Mesothelial cell of epicardium (in vitro differentiated cells): ENCODE data around the gene AGBL4. TPM values are rescaled to one million over a fixed set of nuclear protein-coding genes. Genes with fewer than 3 reads are reported as not detected.

Source experiments
- DNase-seq, 2 experiments: peaks; one replicate each; pipeline ENCODE4 v3.0.0; 2021; ENCODE audit warnings: low spot score in 2 of 2; ENCODE audit not compliant: unreplicated experiment in 2 of 2
- H3K27ac Mint-ChIP-seq: 2 replicates; pipeline ENCODE4 v1.8.0; 2021; ENCODE audit warnings: mixed read lengths
- H3K27me3 Mint-ChIP-seq: 2 replicates; pipeline ENCODE4 v1.8.0; 2021; ENCODE audit warnings: low read depth, mixed read lengths
- H3K36me3 Mint-ChIP-seq: 2 replicates; pipeline ENCODE4 v1.8.0; 2021; ENCODE audit warnings: mixed read lengths
- H3K4me1 Mint-ChIP-seq: 2 replicates; pipeline ENCODE4 v1.8.0; 2021; ENCODE audit warnings: mixed read lengths
- H3K4me3 Mint-ChIP-seq: 2 replicates; pipeline ENCODE4 v1.8.0; 2021; ENCODE audit warnings: mild to moderate bottlenecking, moderate library complexity, mixed read lengths
- H3K9me3 Mint-ChIP-seq: 2 replicates; pipeline ENCODE4 v1.8.0; 2021; ENCODE audit warnings: mixed read lengths
- total RNA-seq: library from RNA; stranded (reverse); gene quantifications from 3 replicates; pipeline ENCODE4 v1.2.1, GENCODE V29; 2021
- TF ChIP-seq, protein P1 (sequence below): fragments of 200-600 bp; sonication (generic); IDR thresholded peaks from one replicate; pipeline ENCODE4 v1.5.0; 2021; ENCODE audit warnings: antibody characterized with exemption; ENCODE audit not compliant: unreplicated experiment

Gene AGBL4
- total RNA-seq, 1 donor from 2014 or later, result 0.42 TPM

DNA sequence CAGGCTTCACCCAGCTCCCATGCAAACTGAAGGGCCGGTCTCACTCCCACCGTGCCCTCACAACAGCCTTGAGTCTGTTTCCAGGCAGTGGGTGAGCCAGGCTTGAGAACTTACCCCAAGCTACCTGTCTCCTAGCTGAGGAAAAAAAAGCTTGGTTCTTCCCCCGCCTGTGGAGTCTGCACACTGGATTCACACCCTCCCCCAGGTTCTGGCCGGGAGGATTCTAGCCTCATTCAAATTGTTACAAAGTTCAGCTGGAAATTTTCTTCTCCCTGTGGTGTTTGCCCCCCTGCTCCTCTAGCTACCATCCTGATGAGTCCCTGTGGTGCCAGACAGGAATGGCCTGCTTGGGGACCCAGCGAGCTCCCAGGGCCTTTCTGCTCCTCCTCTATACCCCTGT lies 471.7 kb downstream of the AGBL4 start:
- Mint-ChIP-seq H3K4me3 (no peak overlapping the region), H3K27me3 (no peaks in the 10 kb centered on the region), H3K36me3 (peaks cover 4% of the 10 kb centered on the region), H3K27ac (no peak overlapping the region), H3K4me1 (no peaks in the 10 kb centered on the region), H3K9me3 (peaks cover 72% of the 10 kb centered on the region)
- no peak for DNase-seq
- TF ChIP-seq, protein P1, sequence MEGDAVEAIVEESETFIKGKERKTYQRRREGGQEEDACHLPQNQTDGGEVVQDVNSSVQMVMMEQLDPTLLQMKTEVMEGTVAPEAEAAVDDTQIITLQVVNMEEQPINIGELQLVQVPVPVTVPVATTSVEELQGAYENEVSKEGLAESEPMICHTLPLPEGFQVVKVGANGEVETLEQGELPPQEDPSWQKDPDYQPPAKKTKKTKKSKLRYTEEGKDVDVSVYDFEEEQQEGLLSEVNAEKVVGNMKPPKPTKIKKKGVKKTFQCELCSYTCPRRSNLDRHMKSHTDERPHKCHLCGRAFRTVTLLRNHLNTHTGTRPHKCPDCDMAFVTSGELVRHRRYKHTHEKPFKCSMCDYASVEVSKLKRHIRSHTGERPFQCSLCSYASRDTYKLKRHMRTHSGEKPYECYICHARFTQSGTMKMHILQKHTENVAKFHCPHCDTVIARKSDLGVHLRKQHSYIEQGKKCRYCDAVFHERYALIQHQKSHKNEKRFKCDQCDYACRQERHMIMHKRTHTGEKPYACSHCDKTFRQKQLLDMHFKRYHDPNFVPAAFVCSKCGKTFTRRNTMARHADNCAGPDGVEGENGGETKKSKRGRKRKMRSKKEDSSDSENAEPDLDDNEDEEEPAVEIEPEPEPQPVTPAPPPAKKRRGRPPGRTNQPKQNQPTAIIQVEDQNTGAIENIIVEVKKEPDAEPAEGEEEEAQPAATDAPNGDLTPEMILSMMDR, result no peak

DNA sequence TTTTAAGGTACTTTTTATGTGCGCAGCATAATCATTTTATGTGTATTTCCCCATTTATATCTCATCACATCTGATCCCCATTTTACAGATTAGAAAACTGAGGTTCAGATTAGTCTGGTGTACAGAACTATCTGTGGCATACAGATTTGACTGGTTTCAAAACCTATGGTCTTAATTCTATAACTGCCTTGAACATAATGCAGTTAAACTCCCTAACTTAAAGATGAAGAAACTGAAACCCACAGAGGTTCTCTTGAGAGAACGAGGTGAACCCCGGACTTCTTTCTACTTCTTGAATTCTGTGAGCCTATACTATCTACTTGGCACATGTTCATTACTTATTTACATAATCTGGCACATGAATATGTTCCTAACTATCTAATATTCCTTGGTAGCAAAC lies 479.1 kb downstream of the AGBL4 start:
- no peaks in the 10 kb centered on the region for H3K4me1 Mint-ChIP-seq
- H3K36me3 Mint-ChIP-seq, result peaks cover 8% of the 10 kb centered on the region
- H3K9me3 Mint-ChIP-seq, result peaks cover 76% of the 10 kb centered on the region
- H3K4me3 Mint-ChIP-seq, result no peak overlapping the region
- DNase-seq, result no peak
- H3K27me3 Mint-ChIP-seq, result no peaks in the 10 kb centered on the region
- TF ChIP-seq, protein P1, result no peak
- no peak overlapping the region for H3K27ac Mint-ChIP-seq

DNA sequence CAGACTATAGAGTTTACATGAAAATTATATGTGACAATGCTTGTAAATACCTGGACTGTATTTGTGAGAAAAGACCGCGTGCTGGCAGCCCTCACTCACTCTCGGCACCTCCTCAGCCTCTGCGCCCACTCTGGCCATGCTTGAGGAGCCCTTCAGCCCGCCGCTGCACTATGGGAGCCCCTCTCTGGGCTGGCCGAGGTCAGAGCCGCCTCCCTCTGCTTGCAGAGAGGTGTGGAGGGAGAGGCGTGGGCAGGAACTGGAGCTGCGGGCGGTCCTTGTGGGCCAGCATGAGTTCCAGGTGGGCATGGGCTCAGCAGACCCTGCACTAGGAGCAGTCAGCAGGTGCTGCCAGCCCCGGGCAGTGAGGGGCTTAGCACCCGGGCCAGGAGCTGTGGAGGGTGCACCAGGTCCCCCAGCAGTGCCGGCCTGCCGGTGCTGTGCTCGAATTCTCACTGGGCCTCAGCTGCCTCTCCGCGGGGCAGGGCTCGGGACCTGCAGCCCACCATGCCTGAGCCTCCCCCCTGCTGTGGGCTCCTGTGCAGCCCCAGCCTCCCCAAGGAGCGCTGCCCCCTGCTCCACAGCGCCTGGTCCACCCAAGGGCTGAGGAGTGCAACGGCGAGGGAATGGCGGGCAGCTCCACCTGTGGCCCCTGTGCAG lies 482.5 kb downstream of the AGBL4 start:
- Mint-ChIP-seq H3K4me3 (no peak overlapping the region), H3K27ac (no peak overlapping the region), H3K9me3 (peaks cover 64% of the 10 kb centered on the region), H3K4me1 (no peaks in the 10 kb centered on the region), H3K27me3 (no peaks in the 10 kb centered on the region), H3K36me3 (peaks cover 3% of the 10 kb centered on the region)
- TF ChIP-seq, protein P1, result no peak
- DNase-seq, result no peak

GRCh38 chr1:49527606-49528305 lies 496.0 kb downstream of the AGBL4 start:
- Mint-ChIP-seq H3K9me3 (peaks cover 77% of the 10 kb centered on the region), H3K4me1 (no peaks in the 10 kb centered on the region), H3K27ac (no peak overlapping the region), H3K36me3 (no peaks in the 10 kb centered on the region), H3K27me3 (no peaks in the 10 kb centered on the region), H3K4me3 (no peak overlapping the region)
- no peak for DNase-seq
- TF ChIP-seq, protein P1, result no peak

DNA sequence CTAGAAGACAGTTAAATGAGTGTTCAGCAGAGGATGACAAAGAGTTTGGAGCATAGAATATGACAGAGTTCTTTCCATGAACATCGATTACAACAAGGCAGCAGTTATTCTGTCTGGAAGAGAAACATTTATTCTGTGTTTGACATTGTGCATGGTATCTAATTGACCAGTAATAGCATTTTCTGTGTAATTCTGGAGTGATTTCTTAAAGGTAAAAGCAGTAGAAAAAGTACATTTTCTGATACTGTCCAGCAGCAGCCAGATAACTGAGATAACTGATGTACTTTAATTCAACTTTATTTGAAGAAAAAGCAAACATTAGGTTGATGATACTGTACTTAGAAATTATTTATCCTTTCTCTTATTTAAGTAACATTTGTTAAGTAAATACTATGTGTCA lies 497.1 kb downstream of the AGBL4 start:
- Mint-ChIP-seq H3K9me3 (peaks cover 80% of the 10 kb centered on the region), H3K27me3 (no peaks in the 10 kb centered on the region), H3K4me3 (no peak overlapping the region), H3K27ac (no peak overlapping the region), H3K36me3 (no peaks in the 10 kb centered on the region), H3K4me1 (no peaks in the 10 kb centered on the region)
- no peak for DNase-seq
- TF ChIP-seq, protein P1, result no peak
